Fibroblast of the conjunctiva (primary cell): Measurements from ENCODE around the gene FCRLB.
"Not testable (repeated sequence)": the region's sequence is repeated elsewhere in the genome, so short reads cannot be mapped to it uniquely, and the experiment has no call there.

ENCODE experiments used
- DNase-seq: peaks from one replicate; pipeline ENCODE4 v3.0.0-alpha.2; 2010; ENCODE audit warnings: low read depth

Gene FCRLB

DNA sequence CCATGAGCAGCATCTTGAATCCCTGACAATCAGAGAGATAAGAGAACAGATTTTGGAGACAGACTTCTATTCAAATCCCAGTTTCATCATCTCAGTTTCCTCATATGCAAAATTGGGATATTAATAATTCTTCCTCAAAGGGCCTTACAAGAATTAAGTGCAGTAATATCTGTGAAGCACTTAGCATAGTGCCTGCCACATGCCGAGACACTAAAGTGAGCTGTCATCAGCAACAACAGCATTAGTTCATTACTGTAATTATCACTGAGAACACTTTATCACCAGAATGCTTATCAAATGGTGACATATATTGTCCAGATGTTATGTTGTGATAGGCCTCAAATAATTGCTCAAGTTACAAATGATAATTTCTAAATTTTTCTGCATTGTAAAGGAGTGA is 922 bp upstream of the FCRLB start:
- no peak for DNase-seq

DNA sequence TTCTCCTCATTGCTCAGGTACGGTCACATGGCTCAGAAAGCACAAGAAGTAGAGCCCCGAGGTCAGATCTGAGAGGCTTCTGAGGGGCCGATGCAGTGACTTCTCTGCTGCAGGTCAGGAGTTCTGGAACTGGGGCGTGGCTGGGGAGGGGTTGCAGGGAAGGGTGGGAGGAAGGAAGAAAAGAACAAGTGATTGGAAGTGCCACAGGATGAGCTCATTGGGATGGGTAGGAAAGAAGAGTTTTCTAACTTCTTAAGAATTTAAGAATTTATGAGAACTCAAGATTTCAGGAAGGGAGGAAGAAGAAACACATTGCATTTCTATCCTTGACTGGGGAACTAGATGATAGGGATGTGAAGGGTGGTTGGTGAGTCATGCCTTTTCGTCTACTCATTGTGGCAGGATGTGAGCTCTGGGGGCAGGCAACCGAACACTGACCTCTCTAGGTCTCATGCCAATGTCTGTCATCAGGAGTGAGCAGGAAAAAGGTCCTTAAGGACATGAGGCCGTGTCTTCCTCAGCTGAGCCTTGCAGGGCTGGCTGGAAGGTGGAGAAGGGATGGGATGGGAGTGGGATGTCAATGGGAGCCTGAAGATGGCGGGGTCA is 497 bp downstream of the FCRLB start:
- DNase-seq = no peak

DNA sequence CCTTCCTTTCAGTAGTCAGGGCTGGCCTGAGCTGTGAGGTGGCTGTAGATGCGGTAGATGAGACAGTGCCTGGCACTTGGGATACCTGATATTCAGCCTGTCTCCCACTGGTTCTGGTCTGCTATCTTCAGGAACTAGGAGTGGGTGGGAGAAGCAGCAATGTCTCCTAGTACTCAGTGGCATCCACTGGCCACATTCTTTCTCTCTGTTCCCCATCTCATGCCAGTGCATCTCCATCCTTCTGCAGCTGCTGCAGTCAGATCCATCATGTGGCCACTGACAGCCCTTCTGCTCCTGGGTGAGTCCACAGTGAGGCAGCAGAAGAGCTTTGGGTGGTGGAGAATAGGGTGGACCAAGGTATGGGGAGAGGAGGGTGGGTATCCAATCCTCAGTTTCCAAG is 1.1 kb downstream of the FCRLB start:
- DNase-seq = no peak

DNA sequence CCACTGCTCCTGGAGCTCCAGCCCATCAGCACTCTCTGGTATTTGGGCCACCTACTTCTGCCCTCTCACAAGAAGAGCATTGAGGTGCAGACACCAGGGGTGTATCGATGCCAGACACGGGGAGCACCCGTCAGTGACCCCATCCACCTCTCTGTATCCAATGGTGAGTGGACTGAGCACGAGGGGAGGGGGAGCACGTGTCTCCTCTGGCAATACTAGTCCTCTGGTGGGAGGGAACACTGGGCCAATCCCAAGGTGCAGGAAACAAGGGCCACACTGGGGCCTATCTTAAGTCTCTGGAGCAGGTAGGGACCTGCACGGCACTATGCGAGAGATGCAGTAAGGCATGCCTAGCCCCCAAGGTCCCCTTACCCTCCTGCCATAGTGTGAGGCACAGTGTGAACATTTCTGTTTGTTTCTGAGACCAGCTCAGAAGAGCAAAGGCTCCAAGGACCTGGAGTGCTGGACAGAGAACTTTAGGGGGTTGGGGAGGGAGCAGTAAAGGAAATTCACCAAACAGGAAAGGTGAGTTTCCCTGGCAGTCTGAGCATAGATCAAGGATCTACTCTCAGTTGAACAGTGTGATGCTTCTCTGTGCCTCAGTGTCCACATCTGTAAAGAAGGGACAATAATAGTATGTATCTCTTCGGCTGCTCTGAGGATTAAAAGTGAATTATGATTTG is 2.3 kb downstream of the FCRLB start:
- DNase-seq = no peak

DNA sequence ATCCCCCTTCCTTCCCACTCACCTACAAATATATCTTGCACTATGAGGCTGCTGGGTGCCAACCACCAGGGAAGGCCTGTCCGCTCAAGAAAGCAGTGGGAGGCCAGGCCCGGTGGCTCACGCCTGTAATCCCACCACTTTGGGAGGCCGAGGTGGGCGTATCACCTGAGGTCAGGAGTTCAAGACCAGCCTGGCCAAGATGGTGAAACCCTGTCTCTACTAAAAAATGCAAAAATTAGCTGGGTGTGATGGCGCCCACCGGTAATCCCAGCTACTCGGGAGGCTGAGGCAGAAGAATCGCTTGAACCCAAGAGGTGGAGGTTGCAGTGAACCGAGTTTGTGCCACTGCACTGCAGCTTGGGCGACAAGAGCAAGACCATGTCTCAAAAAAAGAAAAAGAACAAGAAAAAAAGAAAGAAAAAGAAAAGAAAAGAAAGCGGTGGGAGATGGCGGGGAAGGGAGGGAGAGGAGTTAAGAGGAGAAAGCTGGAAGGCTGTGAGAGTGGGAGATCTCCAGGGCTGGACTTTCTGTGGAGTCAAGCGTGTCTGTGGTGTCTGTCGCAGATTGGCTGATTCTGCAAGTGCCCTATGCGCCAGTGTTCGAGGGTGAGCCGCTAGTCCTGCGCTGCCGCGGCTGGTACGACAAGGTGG is 4.0 kb downstream of the FCRLB start:
- not testable (repeated sequence) for DNase-seq

DNA sequence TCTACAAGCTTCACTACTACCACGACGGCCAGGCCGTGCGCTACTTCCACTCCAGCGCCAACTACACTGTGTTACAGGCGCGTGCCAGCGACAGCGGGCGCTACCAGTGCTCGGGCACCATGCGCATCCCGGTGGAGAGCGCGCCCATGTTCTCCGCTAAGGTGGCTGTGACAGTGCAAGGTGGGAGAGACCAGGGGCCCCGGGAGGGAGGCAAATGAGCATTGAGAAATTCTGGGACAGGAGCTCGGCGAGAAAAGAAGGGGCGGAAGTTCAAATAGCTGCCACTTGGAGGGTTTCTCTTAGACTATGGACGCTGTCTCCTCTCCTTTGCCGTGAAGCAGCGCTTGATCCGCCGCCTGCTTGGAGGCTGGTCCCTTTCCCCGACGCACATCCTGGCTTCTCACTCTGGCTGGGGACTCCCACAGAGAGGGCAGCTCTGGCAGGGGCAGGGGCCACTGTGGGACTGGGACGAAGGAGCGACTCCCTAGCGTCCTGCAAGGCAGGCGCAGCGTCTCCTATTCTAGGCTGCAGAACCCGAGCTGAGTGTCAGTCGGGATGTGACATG is 4.6 kb downstream of the FCRLB start:
- DNase-seq = no peak

DNA sequence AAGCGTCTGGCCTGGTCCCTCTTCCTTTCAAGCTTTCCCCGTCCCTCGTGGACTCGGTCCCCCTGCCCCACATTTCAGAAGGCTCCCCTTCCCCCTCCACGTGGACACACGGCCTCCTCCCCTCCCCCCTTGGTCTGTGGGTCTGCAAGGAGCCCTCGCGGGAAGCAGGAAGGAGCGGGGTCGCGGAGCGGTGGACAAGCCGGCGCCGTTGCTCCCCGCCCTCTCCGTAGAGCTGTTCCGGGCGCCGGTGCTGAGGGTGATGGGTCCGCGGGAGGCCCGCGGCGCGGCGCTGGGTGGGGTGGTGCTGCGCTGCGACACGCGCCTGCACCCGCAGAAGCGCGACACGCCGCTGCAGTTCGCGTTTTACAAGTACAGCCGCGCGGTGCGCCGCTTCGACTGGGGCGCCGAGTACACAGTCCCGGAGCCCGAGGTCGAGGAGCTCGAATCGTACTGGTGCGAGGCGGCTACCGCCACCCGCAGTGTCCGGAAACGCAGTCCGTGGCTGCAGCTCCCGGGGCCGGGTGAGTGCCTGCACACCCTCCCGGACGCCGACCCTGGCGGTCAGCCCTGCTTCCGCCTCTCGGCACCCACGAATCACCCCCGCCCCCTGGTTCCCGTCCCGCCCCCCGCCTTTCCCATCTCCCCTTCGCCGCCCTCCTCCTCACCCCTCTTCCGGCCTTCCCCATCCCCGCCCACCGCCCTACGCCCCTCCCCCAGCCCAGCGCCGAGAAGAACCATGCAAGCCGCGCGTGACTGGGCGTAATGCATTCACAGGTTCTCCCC is 5.3 kb downstream of the FCRLB start:
- peak; percentile 76 for DNase-seq

DNA sequence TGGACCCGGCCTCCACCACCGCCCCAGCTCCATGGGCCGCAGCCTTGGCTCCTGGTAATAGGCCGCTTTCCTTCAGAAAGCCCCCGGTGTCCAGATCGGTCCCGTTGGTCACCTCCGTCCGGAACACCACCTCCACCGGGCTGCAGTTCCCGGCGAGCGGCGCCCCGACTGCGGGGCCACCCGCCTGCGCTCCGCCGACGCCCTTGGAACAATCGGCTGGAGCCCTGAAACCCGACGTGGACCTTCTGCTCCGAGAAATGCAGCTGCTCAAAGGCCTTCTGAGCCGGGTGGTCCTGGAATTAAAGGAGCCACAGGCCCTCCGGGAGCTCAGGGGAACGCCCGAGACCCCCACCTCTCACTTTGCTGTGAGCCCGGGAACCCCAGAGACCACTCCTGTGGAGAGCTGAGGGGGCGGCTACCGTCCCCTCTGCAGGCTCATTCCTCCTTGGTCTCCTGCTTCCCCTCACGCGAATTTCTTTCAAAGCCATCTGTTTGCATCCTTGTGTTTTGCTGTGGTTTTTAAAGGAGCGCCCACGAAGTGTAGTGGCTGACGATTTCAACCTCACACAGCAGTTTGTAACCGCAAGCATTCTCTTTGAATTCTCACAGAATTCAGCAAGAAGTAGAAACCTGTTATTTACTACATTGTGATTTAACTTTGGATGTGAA is 6.0 kb downstream of the FCRLB start:
- no peak for DNase-seq

DNA sequence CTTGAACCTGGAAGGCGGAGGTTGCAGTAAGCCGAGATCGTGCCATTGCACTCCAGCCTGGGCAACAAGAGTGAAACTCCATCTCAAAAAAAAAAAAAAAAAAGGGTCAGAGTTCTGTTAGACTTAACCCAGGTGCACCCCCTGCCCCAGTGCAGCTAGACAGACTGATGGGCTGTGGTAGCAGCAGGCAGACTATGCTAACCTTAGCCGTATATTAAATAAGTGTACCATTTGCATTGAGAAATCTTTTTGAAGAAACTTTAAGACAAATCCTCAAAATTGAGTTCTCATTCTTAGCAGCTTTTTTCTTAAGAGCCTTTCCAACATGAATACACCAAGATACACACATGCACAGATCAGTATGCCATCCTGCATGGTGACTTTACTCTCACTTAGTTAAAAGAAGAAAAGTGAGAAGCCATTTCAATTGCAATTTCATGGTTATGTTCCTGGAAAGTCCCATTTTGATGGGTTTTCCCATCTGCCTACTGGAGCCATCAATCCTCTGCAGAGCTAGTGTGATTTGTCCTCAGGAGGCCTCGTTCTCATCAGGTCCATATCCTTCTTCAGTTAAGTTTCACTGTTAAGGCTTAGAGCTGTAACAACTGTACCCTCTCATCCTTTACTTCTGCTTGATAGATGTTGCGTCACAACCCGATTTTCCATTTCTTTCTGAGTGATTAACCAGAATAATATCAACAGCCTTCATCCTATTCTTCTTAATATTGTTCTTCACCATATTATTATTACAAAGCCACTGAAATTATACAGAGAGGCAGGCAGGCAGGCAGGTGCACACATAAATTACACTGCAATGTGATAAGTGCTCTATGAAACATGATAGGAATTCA is 7.3 kb downstream of the FCRLB start:
- no peak for DNase-seq

DNA sequence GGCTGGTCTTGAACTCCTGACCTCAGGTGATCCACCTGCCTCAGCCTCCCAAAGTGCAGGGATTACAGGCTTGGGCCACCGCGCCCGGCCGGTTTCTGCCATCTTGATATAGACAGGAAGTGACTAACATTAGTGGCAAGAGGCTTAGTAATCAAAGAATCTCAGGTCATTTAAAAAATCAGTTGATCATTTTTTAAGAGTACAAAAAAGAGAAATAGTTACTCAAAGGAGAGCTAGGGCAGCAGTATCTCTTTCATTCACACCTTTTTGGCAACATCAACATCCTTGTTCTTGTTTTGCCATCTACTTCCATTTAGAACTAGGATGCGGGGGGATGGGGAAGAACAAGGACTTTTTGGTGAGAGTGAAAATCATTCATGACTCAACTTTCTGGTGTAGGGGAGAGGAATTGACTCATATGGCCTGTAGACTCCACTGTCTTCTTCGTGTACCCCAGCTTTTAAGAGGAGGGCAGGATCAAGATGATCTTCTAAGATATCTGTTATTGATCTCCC is 8.8 kb downstream of the FCRLB start:
- no peak for DNase-seq

DNA sequence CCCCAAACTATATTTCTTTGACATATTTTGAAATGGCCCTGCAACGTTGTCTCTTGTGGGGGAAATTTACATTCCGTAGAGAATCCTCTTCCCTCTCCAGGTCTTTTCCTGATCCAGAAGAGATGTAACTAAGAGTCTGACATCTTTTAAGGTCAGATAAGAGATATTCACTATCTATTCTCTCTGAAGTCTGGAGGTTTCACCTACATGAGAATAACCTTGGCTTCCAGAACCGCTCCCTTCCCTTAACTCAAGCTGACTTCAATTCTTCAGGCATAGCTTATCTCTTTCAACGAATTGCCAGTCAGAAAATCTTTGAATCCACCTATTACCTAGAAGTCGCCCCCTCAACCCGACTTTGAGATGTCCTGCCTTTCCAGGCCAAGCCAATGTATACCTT is 9.9 kb downstream of the FCRLB start:
- DNase-seq = no peak

DNA sequence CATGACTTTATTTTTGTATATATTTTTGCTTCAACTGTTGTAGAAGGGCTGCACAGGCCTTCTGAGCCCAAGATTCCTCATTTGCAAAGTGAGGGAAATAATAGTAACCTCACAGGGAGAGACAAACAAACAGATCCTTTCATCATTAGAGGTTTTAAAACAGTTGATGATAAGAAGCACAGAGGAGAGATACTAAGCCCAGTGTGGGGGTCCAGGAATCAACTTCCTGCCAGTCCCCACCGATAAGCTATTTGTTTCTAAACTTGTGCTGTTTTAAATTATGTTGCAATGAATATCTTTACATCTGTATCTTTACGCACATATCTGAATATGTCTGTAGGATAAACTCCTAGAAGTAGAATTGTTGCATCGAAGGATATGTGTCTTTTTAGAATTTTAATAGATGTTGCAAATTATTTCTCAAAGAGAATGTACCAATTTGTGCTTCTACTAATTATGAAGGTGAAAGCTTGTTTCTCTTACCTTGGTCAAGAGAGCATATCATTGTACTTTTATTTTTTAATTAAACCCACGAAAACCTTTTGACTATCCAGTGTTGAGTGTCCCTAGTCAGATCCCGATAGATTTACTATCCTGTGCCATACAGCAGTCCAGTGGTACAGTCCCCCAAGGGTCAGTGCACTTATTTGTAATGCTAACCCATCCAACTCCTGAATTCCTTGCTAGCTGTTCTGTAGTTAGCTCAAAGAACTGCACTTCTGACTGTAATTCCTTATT is 10.8 kb downstream of the FCRLB start:
- no peak for DNase-seq

DNA sequence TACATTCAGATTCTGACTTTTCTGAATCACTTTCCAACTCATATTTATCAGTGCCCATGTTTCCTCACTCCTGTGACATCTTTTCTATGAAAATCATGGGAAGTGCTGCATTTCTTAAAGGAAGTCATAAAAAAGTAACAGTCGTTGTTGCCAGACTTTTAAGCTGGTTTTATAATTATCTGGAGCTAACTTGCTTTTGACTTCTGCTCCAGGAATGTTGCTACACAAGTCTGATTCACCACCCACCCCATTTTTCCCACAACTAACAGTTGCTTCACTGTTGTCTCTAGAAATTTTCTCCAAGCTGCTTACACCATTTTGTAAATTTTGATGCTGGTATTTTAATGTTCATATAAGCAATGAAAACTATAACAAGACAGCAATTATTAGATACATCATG is 12.2 kb downstream of the FCRLB start:
- no peak for DNase-seq

DNA sequence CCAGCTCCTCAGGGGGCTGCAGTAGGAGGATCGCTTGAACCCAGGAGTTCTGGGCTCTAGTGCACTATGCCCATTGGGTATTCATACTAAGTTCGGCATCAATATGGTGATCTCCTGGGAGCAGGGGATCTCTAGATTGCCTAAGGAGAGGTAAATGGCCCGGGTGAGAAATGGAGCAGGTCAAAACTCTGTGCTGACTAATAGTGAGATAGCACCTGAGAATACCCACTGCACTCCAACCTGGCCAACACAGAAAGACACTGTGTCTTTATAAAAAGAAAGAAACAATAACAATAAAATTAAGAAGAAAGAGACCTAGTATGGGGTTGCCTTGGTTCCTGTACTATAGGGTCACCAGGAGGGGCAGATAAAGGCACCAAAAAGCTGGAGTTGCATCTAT is 14.5 kb downstream of the FCRLB start:
- no peak for DNase-seq

DNA sequence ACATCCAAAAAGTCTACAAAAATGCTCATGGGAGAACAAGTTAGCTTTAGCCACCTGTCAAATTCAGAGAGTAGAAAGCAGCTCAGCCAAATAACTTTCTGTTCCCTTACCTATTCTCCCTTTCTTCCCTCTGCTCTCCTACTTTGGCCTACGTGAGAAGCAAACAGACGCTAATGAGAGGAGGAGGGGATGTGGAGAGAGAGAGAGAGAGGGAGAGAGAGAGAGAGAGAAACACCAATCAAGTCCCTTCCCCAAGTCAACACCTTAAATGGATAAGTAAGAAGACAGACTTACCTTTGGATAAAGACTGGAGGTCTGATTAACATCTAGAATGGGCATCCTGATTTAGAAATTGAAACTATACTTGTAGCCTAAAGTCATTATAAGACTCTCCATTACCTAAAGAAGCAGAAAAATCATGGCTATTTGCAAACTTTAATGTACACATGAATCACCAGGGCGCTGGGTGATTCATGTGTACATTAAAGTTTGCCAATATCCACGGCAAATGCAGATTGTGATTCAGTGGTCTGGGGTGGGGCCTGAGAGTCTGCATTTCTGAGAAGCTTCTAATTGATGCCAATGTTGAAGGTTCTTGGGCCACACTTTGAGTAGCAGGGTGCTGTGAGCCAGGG is 15.1 kb downstream of the FCRLB start:
- DNase-seq = no peak

DNA sequence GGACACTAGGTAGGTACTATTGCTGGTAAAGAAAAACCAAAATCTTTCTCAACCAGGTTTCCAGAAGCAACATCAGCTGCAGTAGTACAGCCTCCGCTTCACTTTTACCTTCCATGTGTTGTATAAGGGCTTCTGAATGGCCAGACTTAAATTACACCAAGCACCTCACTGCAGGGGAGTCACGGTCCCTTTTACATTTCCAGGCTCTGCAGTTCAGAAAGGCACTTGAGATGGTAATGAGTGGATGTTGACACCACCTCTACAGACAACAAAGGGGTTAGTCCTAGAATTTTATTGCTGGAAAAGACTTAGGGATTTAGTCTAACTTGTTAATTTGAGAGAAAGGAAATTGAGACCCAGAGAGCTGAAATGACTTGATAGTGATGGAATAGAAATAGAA is 16.3 kb downstream of the FCRLB start:
- DNase-seq = no peak

DNA sequence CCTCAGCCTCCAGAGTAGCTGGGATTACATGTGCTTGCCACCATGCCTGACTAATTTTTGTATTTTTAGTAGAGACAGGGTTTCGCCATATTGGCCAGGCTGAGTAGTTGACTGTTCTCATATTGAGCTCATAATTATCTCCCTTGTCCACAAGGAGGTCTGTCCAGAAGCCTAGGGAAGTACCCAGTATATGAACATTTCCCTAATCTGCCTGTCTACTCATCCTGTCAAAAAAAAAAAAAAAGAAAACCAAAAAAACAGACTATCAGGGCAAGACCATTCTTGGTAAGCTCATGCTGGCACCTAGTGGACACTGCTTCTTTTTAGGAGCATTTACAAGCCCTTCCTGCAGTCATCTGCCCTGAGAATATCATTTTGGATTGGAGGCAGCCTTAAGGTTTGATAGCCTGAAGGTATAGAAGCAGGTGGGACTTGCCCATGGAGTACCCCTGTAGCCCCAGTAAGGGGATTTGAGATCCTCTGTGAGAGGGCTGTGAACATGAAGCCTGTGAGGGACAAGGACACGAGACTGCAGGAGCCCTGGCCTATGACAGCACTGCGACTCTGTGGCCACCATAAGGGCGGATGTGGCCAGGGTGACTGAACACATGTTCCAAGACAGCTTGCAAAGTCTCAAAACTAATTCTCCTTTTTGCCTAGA is 17.4 kb downstream of the FCRLB start:
- peak; percentile 70 for DNase-seq

DNA sequence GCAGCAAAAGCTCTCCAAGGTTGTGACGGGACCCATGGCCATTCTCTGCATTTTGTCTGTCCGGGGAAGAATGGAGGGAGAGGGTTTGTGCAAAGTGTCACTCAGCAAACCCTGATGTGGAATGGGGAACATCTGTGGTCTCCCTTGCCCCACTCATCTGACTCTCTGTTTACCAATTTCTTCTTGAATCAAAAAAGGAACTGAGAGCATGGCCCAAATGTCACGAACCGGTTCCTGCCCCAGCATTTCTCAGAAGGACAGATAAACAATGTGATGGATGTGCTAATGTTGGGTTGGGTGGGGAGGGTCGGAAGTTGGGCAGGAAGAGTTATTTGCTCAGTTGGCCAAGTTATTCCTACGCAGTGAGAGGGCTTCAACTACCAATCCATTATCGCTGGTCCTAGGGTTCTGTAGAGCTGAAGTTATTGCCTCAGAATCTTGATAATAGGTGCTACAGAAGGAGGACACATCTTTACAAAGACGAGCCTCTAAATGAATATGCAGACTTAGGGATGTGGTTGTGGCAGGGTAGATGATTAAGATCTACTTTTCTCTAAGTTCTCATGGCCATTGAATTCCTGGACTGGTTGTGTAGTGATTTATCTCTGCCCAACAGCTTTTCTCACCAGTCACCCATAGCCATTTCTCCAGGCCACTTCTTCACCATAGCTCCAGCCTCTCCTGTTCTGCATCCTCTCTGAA is 18.7 kb downstream of the FCRLB start:
- DNase-seq = no peak
